Panc1 (cell line): ENCODE data around the gene PRKD2. TPM values are rescaled to one million over a fixed set of nuclear protein-coding genes. Genes with fewer than 3 reads are reported as not detected.

ENCODE experiments used
- ATAC-seq: fragments of 200-7000 bp; cut with Tn5 transposase; 2 replicates; pipeline ENCODE4 v1.9.1; 2020; ENCODE audit warnings: mild to moderate bottlenecking, moderate library complexity
- BruUV-seq: library from RNA; stranded (reverse); fragments of 400-500 nt; replicated peaks from 2 replicates; lab custom pipeline; 2021; lab: Mats Ljungman, UMichigan
- CTCF ChIA-PET: fragments of 300-600 bp; sonication (Branson Sonifier 250); formaldehyde crosslinking; loops from one replicate; lab custom pipeline; 2022; ENCODE audit warnings: antibody characterized with exemption; lab: Charles Lee
- POLR2A ChIA-PET: fragments of 300-600 bp; sonication (Branson Sonifier 250); formaldehyde crosslinking; loops from one replicate; lab custom pipeline; 2022; ENCODE audit warnings: antibody characterized with exemption; lab: Charles Lee
- DNase-seq: peaks from one replicate; pipeline ENCODE4 v3.0.0-alpha.2; 2010; ENCODE audit warnings: low read depth, low spot score
- H3K27ac ChIP-seq: 2 replicates; pipeline ENCODE4 v1.5.1; 2011; ENCODE audit warnings: mild to moderate bottlenecking, low read length, inconsistent platforms
- H3K27me3 ChIP-seq: fragments of 200-500 bp; sonication (Bioruptor generic); 2 replicates; pipeline ENCODE4 v1.6.0; 2014; ENCODE audit warnings: low read length, inconsistent platforms; ENCODE audit not compliant: control insufficient read depth, insufficient read depth
- H3K36me3 ChIP-seq: fragments of 200-500 bp; sonication (Bioruptor generic); 2 replicates; pipeline ENCODE4 v1.5.1; 2014; ENCODE audit warnings: inconsistent platforms, mild to moderate bottlenecking, low read length, moderate library complexity; ENCODE audit not compliant: control insufficient read depth, insufficient read depth
- H3K4me1 ChIP-seq: 2 replicates; pipeline ENCODE4 v1.5.1; 2011; ENCODE audit warnings: inconsistent platforms, mild to moderate bottlenecking, low read length, moderate library complexity; ENCODE audit not compliant: control insufficient read depth, insufficient read depth
- H3K4me3 ChIP-seq, 2 experiments: 2 replicates each; pipeline ENCODE4 v1.5.1; 2011 to 2012; ENCODE audit warnings: low read depth in 2 of 2, low read length in 2 of 2, mild to moderate bottlenecking in 2 of 2, inconsistent platforms in 1 of 2, moderate library complexity in 1 of 2
- H3K9me3 ChIP-seq: fragments of 200-500 bp; sonication (Bioruptor generic); 2 replicates; pipeline ENCODE4 v1.5.1; 2014; ENCODE audit warnings: low read depth, mild to moderate bottlenecking, inconsistent platforms, low read length, moderate library complexity; ENCODE audit not compliant: control insufficient read depth, insufficient read depth
- CTCF ChIP-seq: fragments of 450-650 bp; IDR thresholded peaks from 2 replicates; pipeline ENCODE4 v1.5.1; 2017; ENCODE audit warnings: mild to moderate bottlenecking
- POLR2AphosphoS5 ChIP-seq: IDR thresholded peaks from 2 replicates; pipeline ENCODE4 v1.6.1; 2012; ENCODE audit warnings: mild to moderate bottlenecking, low read depth, low read length, moderate library complexity
- REST ChIP-seq, 2 experiments: IDR thresholded peaks; 2 replicates each; pipeline ENCODE4 v1.6.1; 2011 to 2012; ENCODE audit warnings: low read depth in 2 of 2, control low read depth in 1 of 2, low read length in 1 of 2, mild to moderate bottlenecking in 1 of 2, moderate library complexity in 1 of 2; ENCODE audit not compliant: insufficient read depth in 1 of 2
- SIN3A ChIP-seq: IDR thresholded peaks from 2 replicates; pipeline ENCODE4 v1.6.1; 2012; ENCODE audit warnings: low read depth, mild to moderate bottlenecking, low read length, moderate library complexity, borderline replicate concordance; ENCODE audit not compliant: insufficient read depth
- TCF7L2 ChIP-seq: IDR thresholded peaks from 2 replicates; pipeline ENCODE4 v1.6.1; 2011; ENCODE audit warnings: mild to moderate bottlenecking, low read depth, low read length, inconsistent platforms
- in situ Hi-C: cut with HindIII; loops from 2 replicates; pipeline ENCODE4 v1.10.0; 2016; ENCODE audit warnings: low sequenced_read_pairs, low pct_unique_long_range_greater_than_20kb
- intact Hi-C: fragments of 100-400 bp; cut with micrococcal nuclease; formaldehyde crosslinking; loops from one replicate; pipeline ENCODE4 v1.10.0; 2022; ENCODE audit not compliant: unreplicated experiment
- total RNA-seq: library from RNA; stranded (reverse); gene quantifications from one replicate; pipeline ENCODE4 v1.2.1, GENCODE V29; 2021; ENCODE audit not compliant: unreplicated experiment

PRKD2 gene
- total RNA-seq, 1 experiment from 2014 or later, result 41.2 TPM

- H3K9me3 ChIP-seq, result no peaks in the 10 kb centered on the region
- no TSS peak for BruUV-seq
- ChIA-PET POLR2A (interaction anchor here (0.7 kb wide), 1 partner anchor 83 kb away, joined by 12 read pairs; no protein-coding TSS in a partner anchor), CTCF (no interaction called here)
- no peak overlapping the region for H3K27ac ChIP-seq
- no peaks in the 10 kb centered on the region for H3K27me3 ChIP-seq
- DNase-seq (no peak), ATAC-seq (0 out of 2 replicates have a peak, but pooled peaks have one; percentile 42)
- TF ChIP-seq POLR2AphosphoS5 (no peak), SIN3A (no peak), TCF7L2 (no peak), CTCF (peak; percentile 87), REST (IDR thresholded peaks at IDR 0.05; ENCODE audit: insufficient read depth in 1 of 2, low read depth in 2 of 2, low read length in 1 of 2) (no peak)
- intact Hi-C loops, result no loop called here
- no peak overlapping the region for H3K4me3 ChIP-seq
- H3K36me3 ChIP-seq, result peaks cover 3% of the 10 kb centered on the region; the same call in 1 of the 2 replicates
- in situ Hi-C loops, result no loop called here
- H3K4me1 ChIP-seq, result peaks cover 3% of the 10 kb centered on the region; the same call in 1 of the 2 replicates
Observed at GRCh38 chr19:46748325-46749109, 31.6 kb upstream of the PRKD2 start.

GRCh38 chr19:46746281-46747057 lies 29.6 kb upstream of the PRKD2 start, which contains the start of gene STRN4:
STRN4 (minus strand) TSS chr19:46746450; CDS start chr19:46746430, 20 bp downstream.
- POLR2A ChIA-PET, result no interaction called here
- Histone ChIP-seq H3K36me3 (peaks cover 3% of the 10 kb centered on the region; the same call in 1 of the 2 replicates), H3K4me3 (peak within 1 kb of the TSS; percentile 82 to 92), H3K9me3 (no peaks in the 10 kb centered on the region), H3K27me3 (no peaks in the 10 kb centered on the region), H3K4me1 (peaks cover 3% of the 10 kb centered on the region; the same call in 1 of the 2 replicates), H3K27ac (peak within 1 kb of the TSS; percentile 83)
- TF ChIP-seq SIN3A, result peak; percentile 64; the same call in 1 of the 2 replicates
- TF ChIP-seq REST (IDR thresholded peaks at IDR 0.05; ENCODE audit: insufficient read depth in 1 of 2, low read depth in 2 of 2, low read length in 1 of 2), result no peak
- peak; percentile 79 for ATAC-seq
- CTCF ChIA-PET, result no interaction called here
- no peak for DNase-seq
- in situ Hi-C loops (no loop called here), intact Hi-C loops (no loop called here)
- no TSS peak for BruUV-seq
